Stimulated activated CD4-positive, alpha-beta T cell treated with anti-CD3 and anti-CD28 coated beads, Interleukin-12 subunit alpha, Interleukin-12 subunit beta, amount 100 ng/mL, for 4 hours (primary cell): ENCODE results near the gene TMX3.
A peak's percentile ranks its signal among the peaks of the same experiment; 100 is the strongest.

Experiments used
- DNase-seq: peaks from one replicate; pipeline ENCODE4 v3.0.0-alpha.2; 2020

The TMX3 gene

GRCh38 chr18:68714712-68715496 lies at the start of gene TMX3:
TSS of gene TMX3 (minus strand) at chr18:68715108. CDS start at chr18:68714981, 127 bp downstream.
- DNase-seq: peak; percentile 90

GRCh38 chr18:68764016-68764415 lies 49.1 kb upstream of the TMX3 start:
- DNase-seq: no peak

GRCh38 chr18:68763083-68763482 lies 48.2 kb upstream of the TMX3 start:
- no peak for DNase-seq

DNA sequence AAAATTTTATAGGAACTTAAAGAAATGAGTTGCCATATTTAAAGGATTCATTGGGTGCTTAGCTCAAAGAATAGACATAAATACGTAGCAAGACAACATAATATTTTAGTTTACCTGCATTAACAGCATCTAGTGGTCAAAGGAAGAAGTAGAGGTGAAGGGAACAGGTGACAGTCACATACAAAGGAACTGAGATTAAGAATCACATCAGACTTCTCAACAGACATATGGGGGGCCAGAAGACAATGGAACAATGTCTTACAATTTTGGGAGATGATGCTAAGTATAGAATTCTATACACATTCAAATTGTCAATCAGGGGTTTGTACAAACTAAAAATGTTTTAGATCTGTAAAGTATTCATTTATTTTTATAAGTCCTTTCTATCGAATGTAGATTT lies 44.4 kb upstream of the TMX3 start:
- DNase-seq: no peak

GRCh38 chr18:68757126-68757525 lies 42.2 kb upstream of the TMX3 start:
- no peak for DNase-seq

DNA sequence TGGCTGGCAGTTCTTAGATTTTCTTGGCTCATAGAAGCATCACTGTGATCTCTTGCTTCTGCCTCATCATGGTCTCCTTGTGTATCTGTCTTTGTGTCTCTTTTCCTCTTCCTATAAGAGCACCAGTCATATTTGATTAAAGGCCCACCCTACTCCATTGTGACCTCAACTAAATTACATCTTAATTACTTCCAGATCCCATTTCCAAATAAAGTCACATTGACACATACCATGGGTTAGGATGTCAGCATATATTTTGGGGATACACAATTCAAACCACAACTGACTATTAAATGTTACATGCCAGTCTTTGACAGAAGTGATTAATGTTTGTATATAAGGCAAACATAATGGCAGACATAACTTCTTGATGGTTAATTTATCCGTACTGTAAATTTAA lies 27.3 kb upstream of the TMX3 start:
- no peak for DNase-seq

GRCh38 chr18:68740966-68741365 lies 26.1 kb upstream of the TMX3 start:
- DNase-seq: no peak

- DNase-seq: no peak
These were observed 24.6 kb upstream of the TMX3 start for GRCh38 chr18:68739462-68739861.

- DNase-seq: no peak
These were observed 23.7 kb upstream of the TMX3 start for GRCh38 chr18:68738564-68738963.

DNA sequence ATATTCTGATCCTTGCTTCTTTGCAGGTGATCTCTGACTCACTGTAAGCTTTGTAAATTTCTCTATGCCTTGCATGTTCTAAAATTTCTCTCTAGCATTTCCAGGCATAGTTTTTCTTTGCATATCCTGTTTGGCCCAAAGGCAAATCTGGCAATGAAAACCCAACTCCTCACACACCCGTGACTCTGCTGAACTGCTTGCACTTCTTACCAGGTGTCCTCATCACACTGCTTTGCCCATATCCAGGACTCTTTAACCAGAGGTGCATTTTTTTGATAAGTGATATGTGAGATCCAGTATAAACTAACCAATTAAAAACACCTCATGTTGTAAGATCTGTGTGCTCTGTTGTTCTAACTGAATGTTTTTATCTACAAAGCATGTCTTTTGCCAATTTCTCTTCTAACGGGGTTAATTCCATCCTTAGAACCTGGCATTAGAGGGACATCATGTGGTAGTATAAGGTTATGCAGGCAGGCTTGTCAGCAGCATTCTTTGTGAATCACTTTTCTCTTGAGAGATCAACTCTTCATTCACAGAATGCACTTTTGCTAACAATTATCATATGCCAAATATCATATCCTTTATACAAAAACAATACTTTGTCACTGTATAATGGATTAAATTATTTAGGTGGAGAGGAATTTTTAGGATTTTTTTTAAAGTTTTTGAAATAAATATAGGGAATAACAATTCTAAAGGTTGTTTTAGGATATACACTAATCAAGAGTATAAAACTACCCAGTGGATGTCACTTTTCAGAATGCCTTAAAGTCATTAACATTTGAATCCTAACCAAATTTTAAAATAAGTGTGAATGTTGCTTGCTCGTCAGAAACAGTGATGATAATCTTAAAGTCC lies 20.8 kb upstream of the TMX3 start:
- DNase-seq: no peak

GRCh38 chr18:68734308-68734707 lies 19.4 kb upstream of the TMX3 start:
- DNase-seq: no peak

DNA sequence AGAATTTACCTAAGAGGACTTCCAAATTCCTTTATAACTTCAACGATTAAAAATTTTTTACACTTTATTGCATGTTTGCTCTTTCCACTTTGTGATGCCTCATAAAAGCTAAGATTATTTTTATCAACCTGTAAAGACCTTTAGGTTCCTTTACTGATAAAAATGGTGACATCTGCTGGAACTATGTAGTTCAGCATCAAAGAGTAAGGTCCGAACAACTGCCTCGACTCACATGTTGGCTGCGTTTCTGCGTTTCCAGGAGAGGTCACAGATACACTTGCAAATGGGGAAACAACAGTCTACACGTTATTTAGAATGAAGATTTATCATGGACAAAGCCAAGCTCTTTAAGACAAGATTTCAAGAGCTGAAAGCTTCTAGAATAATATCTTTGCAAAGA lies 18.8 kb upstream of the TMX3 start:
- no peak for DNase-seq

GRCh38 chr18:68728081-68728700 lies 13.3 kb upstream of the TMX3 start:
- no peak for DNase-seq

DNA sequence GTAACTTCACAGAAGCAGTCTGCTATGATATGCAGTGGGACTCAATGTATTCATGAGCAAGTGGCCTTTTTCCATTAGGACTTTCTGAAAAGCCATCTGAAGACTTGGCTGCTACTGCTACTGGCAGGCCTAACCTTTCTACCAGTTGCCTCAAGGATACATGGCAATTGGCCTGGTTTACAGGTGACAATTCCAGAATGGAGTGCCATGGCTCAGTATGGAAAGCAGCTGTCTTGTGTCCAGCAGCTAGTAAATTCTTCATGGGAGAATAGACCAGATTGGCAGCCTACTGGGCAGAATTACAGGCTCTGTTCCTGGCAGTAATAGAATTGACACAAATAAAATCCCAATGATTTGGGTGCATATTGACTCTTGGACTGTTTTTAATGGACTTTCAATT lies 12.6 kb upstream of the TMX3 start:
- no peak for DNase-seq

DNA sequence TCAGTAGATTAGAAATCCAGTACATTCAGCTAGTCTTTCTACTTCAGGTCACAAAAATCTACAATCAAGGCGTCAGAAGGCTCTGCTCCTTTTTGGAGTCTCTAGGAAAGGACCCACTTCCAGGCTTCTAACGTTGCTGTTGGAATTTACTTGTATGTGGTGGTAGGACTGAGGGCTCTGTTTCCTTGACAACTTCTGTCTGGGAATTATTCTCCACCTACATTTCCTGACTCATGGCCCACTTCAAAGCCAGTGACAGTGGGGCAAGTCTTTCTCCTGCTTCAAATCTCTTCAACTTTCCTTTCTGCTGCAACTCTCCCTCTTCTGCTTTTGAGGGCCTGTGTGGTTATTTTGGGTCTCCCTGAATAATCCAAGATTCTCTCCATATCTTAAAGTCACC lies 10.4 kb upstream of the TMX3 start:
- DNase-seq: no peak

DNA sequence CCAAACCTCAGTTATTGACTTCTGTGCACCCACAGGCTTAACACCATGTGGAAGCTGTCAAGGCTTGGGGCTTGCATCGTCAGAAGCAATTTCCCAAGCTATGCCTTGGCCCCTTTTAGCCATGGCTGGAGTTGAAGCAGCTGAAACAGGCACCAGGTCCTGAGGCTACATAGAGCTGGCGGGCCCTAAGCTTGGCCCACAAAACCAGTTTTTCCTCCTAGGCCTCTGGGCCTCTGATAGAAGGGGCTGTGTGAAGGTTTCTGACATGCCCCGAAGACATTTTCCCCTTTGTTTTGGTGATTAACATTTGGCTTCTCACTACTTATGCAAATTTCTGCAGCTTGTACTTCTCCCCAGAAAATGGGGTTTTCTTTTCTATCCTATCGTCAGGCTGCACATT lies 9.1 kb upstream of the TMX3 start:
- no peak for DNase-seq

DNA sequence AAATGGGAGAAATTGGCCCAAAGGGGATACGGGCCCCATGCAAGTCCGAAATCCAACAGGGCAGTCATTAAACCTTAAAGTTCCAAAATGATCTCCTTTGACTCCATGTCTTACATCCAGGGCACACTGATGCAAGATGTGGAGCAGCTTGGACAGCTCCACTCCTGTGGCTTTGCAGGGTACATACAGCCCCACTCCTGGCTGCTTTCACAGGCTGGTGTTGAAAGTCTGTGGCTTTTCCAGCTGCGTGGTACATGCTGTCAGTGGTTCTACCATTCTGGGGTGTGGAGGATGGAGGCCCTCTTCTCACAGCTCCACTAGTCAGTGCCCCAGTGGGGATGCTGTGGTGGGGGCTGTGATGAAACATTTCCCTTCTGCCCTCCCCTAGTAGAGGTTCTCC lies 8.6 kb upstream of the TMX3 start:
- DNase-seq: no peak

- no peak for DNase-seq
These were observed 7.9 kb upstream of the TMX3 start for GRCh38 chr18:68722821-68723220.

DNA sequence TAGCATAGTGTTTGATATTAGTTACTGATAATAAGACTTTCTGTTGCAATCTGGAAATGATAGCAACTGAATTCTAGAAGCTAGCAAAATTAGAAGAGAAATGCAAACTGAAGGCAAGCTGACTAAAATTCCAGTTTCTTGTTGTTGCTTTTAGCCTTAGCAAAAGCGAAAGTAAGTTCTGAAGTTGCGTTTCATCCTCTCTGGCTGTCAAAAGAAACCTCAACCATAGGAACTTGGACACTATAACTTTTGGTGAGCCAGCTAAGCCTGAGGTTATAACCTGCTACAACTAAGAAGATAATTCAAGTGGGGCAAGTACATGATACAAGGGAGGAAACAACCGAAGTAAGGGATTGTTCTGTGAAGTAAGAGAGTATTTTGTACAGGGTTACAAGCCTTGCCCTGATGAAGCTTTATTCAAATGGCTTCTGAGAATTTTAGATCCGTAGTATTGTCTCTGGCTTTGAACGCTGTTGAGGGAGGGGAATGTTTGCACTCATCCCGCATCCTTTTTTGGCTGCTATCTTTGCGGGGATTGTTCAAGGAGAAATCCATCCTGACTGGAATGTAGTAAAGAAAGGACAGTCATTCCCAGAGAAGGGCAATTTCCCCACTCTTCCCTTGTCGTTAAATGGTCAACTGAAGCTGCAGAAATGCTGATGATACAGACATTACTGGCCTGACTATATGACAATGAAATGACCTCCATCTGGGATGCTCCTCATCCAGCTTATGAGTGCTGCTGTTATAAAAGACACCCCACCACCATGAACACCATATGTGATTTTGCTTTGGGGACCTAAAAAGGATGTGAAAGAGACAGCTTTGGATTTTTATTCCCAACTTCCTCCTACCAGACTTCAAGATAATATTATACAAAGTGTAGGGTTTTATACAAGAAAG lies 7.0 kb upstream of the TMX3 start:
- DNase-seq: no peak

GRCh38 chr18:68714366-68714711 lies 569 bp downstream of the TMX3 start:
- DNase-seq: no peak

GRCh38 chr18:68713796-68714195 lies 1.1 kb downstream of the TMX3 start:
- no peak for DNase-seq

DNA sequence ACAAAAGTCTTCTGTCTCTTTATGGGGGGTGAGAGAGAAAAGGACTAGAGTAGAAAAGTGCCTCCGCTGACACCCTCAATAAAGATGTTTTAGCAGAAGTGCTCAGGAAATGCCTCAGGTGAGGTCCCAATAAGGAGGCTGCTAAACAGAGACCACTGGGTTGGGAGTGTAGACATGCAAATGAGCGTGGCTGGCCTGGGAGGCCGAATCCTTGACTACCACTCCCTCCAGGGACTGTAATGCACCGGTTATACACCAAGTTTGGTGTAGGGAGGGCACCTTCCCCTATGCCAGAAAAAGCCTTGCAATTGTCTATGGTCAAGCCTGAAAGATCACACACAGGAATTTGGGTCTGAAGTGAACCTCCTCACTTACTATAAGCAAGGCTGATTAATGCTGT lies 1.8 kb downstream of the TMX3 start:
- DNase-seq: no peak

- DNase-seq: no peak
These were observed 7.3 kb downstream of the TMX3 start for GRCh38 chr18:68707646-68708045.
